Ascending aorta (tissue), 2 donors: ENCODE data around the gene RASA1. TPM values are rescaled to one million over a fixed set of nuclear protein-coding genes. Genes with fewer than 3 reads are reported as not detected.

Experiments
- DNase-seq, 2 donors: peaks; one replicate each; pipeline ENCODE4 v3.0.0-alpha.2; 2019; ENCODE audit warnings: low spot score in 2 of 2
- H3K27ac ChIP-seq, 2 donors: fragments of 200-600 bp; sonication (generic); one replicate each; pipeline ENCODE4 v1.5.1; 2016 to 2017; ENCODE audit warnings: mild to moderate bottlenecking in 1 of 2
- H3K27me3 ChIP-seq: fragments of 200-600 bp; sonication (generic); one replicate; pipeline ENCODE4 v1.5.1; 2017
- H3K36me3 ChIP-seq, 2 donors: fragments of 200-600 bp; sonication (generic); one replicate each; pipeline ENCODE4 v1.5.1; 2016
- H3K4me1 ChIP-seq, 2 donors: fragments of 200-600 bp; sonication (generic); one replicate each; pipeline ENCODE4 v1.5.1; 2016 to 2017; ENCODE audit warnings: mild to moderate bottlenecking in 1 of 2
- H3K4me3 ChIP-seq, 2 donors: fragments of 200-600 bp; sonication (generic); one replicate each; pipeline ENCODE4 v1.5.1; 2016 to 2017; ENCODE audit warnings: mild to moderate bottlenecking in 1 of 2
- H3K9me3 ChIP-seq, 2 donors: fragments of 200-600 bp; sonication (generic); one replicate each; pipeline ENCODE4 v1.5.1; 2016
- intact Hi-C: fragments of 100-400 bp; cut with DNase I; formaldehyde crosslinking; loops from one replicate; pipeline ENCODE4 v1.15.1; 2023
- total RNA-seq: library from RNA; depleted of rRNA; stranded (reverse); fragments of >200 nt; gene quantifications from one replicate; pipeline ENCODE4 v1.1.0, GENCODE V29; 2016
- TF ChIP-seq, protein P1 (sequence below), 3 experiments: fragments of 200-600 bp in 2 of 3; fragments of 450-650 bp in 1 of 3; sonication (generic) in 2 of 3; IDR thresholded peaks; one replicate each; pipeline ENCODE4 v1.5.1; 2016 to 2019; ENCODE audit warnings: antibody characterized with exemption in 3 of 3, mild to moderate bottlenecking in 1 of 3, moderate library complexity in 1 of 3

The RASA1 gene
- total RNA-seq, 1 donor from 2014 or later: 30.5 TPM

DNA sequence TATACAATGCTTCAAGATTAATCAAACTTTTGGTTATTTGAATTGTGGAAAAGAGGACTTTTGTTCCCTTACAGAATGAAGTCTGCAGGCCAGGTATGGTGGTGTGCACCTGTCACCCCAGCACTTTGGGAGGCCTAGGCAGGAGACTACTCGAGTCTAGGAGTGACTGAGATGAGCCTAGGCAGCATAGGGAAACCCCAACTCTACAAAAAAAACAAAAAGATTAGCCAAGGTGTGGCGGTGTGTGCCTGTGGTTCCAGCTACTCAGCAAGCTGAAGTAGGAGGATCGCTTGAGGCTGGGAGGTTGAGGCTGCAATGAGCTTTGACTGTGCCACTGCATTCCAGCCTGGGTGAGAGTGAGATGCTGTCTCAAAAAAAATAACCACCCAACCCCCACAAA is 135.7 kb downstream of the RASA1 start:
- intact Hi-C loops: no loop called here

DNA sequence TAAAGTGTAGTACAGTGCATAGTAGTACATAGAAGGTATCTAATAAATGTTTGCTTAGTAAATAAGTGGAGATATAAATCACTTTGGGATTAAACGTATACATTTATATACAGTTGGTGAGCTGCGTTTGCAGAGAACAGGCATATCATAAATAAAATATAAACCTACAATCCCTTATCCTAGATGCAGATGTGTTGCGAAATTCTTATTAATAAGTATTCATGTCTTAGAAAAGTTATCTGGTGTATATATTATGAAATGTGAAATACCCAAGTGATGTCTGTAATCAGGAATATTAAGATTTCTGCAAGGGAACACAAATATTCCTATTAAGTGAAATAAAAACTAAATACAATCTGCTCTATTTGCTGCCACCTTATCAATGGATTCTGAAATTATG is 136.2 kb downstream of the RASA1 start:
- Histone ChIP-seq H3K4me1 (peaks cover 0 to 5% of the 10 kb centered on the region in 2 donors), H3K27me3 (no peaks in the 10 kb centered on the region), H3K9me3 (no peaks in the 10 kb centered on the region), H3K4me3 (no peak overlapping the region), H3K27ac (no peak overlapping the region), H3K36me3 (peaks cover 34 to 74% of the 10 kb centered on the region in 2 donors)
- intact Hi-C loops: no loop called here
- TF ChIP-seq, protein P1, sequence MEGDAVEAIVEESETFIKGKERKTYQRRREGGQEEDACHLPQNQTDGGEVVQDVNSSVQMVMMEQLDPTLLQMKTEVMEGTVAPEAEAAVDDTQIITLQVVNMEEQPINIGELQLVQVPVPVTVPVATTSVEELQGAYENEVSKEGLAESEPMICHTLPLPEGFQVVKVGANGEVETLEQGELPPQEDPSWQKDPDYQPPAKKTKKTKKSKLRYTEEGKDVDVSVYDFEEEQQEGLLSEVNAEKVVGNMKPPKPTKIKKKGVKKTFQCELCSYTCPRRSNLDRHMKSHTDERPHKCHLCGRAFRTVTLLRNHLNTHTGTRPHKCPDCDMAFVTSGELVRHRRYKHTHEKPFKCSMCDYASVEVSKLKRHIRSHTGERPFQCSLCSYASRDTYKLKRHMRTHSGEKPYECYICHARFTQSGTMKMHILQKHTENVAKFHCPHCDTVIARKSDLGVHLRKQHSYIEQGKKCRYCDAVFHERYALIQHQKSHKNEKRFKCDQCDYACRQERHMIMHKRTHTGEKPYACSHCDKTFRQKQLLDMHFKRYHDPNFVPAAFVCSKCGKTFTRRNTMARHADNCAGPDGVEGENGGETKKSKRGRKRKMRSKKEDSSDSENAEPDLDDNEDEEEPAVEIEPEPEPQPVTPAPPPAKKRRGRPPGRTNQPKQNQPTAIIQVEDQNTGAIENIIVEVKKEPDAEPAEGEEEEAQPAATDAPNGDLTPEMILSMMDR (IDR thresholded peaks at IDR 0.05): no peak
- no peak for DNase-seq

More for the DNA sequence above, 135.7 kb downstream of the RASA1 start:
- Histone ChIP-seq H3K36me3 (peaks cover 39 to 74% of the 10 kb centered on the region in 2 donors), H3K27me3 (no peaks in the 10 kb centered on the region), H3K9me3 (no peaks in the 10 kb centered on the region), H3K27ac (no peak overlapping the region), H3K4me1 (peaks cover 0 to 5% of the 10 kb centered on the region in 2 donors), H3K4me3 (no peak overlapping the region)
- TF ChIP-seq, protein P1 (IDR thresholded peaks at IDR 0.05): no peak
- DNase-seq: no peak

DNA sequence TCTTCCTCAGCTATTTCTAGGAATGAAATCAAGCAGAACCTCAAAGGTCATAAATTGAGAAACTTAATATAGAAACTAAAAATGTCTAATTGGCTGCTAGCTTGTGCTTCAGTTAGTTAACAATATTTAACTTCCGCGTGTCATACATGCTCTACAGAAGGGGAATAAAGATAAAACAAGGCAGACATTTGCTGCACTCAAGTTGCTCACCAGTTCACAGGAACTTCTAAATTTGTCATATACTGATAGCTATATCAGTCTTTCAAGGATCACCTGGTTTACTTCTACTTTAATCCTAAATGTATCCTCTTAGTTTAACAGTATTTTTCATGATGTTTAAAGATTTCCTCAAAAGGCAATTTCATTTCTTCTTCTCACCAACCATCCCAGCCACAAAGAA is 136.7 kb downstream of the RASA1 start:
- no peak overlapping the region for H3K4me3 ChIP-seq
- no peaks in the 10 kb centered on the region for H3K27me3 ChIP-seq
- TF ChIP-seq, protein P1 (IDR thresholded peaks at IDR 0.05): no peak
- no peak overlapping the region for H3K27ac ChIP-seq
- H3K4me1 ChIP-seq: peaks cover 0 to 5% of the 10 kb centered on the region in 2 donors
- H3K36me3 ChIP-seq: peaks cover 31 to 72% of the 10 kb centered on the region in 2 donors
- DNase-seq: no peak
- no peaks in the 10 kb centered on the region for H3K9me3 ChIP-seq
- intact Hi-C loops: no loop called here

DNA sequence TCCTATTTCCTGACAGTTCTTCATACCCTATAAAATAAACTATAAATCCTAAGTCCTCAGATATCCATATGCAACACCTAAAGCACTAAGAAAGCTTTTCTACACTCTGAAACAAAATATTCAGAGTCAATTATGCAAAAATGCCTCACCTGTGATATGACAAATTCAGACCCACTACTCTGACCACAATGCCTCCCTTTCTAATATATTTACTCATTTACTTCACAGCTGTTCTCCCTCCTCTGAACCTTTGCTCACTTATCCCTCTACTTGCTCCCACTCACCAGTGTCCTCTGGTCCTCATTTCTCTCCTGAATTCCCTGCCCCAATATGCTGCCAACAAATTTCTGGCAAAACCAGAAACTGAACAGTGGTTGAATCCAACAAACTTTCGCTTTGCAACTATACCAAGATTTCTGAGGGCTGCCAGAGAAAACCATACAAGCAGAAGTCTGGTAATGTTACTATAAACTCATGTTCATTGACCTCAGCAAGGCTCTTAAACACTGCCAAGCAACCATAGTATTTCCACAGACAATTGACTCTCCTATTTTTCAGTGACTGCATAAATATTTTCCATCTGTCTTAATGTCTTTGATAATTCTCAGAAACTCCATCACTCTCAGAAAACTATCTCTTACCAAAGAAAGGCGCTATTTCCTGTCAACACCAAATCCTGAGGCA is 137.9 kb downstream of the RASA1 start:
- Histone ChIP-seq H3K27ac (no peak overlapping the region), H3K4me1 (no peaks in the 10 kb centered on the region), H3K4me3 (no peak overlapping the region), H3K27me3 (no peaks in the 10 kb centered on the region), H3K9me3 (no peaks in the 10 kb centered on the region), H3K36me3 (peaks cover 31 to 74% of the 10 kb centered on the region in 2 donors)
- intact Hi-C loops: no loop called here
- DNase-seq: no peak
- TF ChIP-seq, protein P1 (IDR thresholded peaks at IDR 0.05): no peak

DNA sequence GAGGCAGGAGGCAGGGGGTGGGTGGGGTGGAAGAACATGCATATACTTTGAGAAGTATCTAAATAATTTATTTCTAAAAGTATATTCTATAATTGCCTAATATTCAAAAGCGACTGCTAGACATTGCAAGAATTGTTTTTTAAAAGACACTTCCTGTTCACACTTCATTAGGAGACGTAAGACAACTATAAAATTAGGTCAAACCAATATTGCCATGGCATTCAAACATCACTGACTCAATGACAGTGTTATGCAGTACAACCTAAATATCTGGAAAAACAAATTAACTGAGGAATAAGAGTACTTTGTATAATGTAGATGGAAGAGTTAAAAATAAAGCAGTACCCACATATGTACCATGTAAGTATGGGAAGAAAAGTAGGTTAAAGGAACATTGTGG is 140.5 kb downstream of the RASA1 start:
- intact Hi-C loops: no loop called here
- TF ChIP-seq, protein P1 (IDR thresholded peaks at IDR 0.05): no peak
- no peak for DNase-seq
- no peaks in the 10 kb centered on the region for H3K27me3 ChIP-seq
- no peaks in the 10 kb centered on the region for H3K4me1 ChIP-seq
- no peaks in the 10 kb centered on the region for H3K9me3 ChIP-seq
- no peak overlapping the region for H3K27ac ChIP-seq
- no peak overlapping the region for H3K4me3 ChIP-seq
- H3K36me3 ChIP-seq: peaks cover 19 to 54% of the 10 kb centered on the region in 2 donors
